Tibial nerve (tissue), 4 donors: ENCODE data around the gene NOTCH1. TPM values are rescaled to one million over a fixed set of nuclear protein-coding genes. Genes with fewer than 3 reads are reported as not detected.

Experiments used
- DNase-seq, 2 donors: peaks; one replicate each; pipeline ENCODE4 v3.0.0-alpha.2; 2019; ENCODE audit warnings: low spot score in 2 of 2
- H3K27ac ChIP-seq, 4 donors: fragments of 200-600 bp; sonication (generic) in 3 of 4; one replicate each; pipeline ENCODE4 v1.5.1; 2017 to 2019; ENCODE audit warnings: mild to moderate bottlenecking in 1 of 4
- H3K27me3 ChIP-seq, 2 donors: fragments of 200-600 bp; sonication (generic) in 1 of 2; one replicate each; pipeline versions ENCODE4 v1.5.1 to v1.6.0; 2017 to 2019
- H3K36me3 ChIP-seq, 3 donors: fragments of 200-600 bp; sonication (generic); one replicate each; pipeline ENCODE4 v1.5.1; 2018 to 2019
- H3K4me1 ChIP-seq, 4 donors: fragments of 200-600 bp; sonication (generic) in 3 of 4; one replicate each; pipeline ENCODE4 v1.5.1; 2017 to 2019
- H3K4me3 ChIP-seq, 4 donors: fragments of 200-600 bp; sonication (generic) in 3 of 4; one replicate each; pipeline ENCODE4 v1.5.1; 2017 to 2019; ENCODE audit warnings: mild to moderate bottlenecking in 1 of 4, moderate library complexity in 1 of 4
- H3K9me3 ChIP-seq, 4 donors: fragments of 200-600 bp; sonication (generic) in 3 of 4; one replicate each; pipeline ENCODE4 v1.5.1; 2017 to 2019
- CTCF ChIP-seq, 5 experiments: fragments of 200-600 bp in 3 of 5; fragments of 450-650 bp in 2 of 5; sonication (generic) in 3 of 5; IDR thresholded peaks; one replicate each; pipeline ENCODE4 v1.5.1; 2016 to 2019; ENCODE audit warnings: antibody characterized with exemption in 5 of 5, mild to moderate bottlenecking in 3 of 5, moderate library complexity in 2 of 5
- EP300 ChIP-seq, 2 donors: sonication (generic); formaldehyde crosslinking; IDR thresholded peaks; one replicate each; pipeline ENCODE4 v1.6.1; 2017; ENCODE audit warnings: antibody characterized with exemption in 2 of 2, mild to moderate bottlenecking in 1 of 2
- POLR2A ChIP-seq, 2 donors: fragments of 450-650 bp; IDR thresholded peaks; one replicate each; pipeline ENCODE4 v1.6.1; 2017; ENCODE audit warnings: antibody characterized with exemption in 2 of 2, mild to moderate bottlenecking in 2 of 2, moderate library complexity in 2 of 2
- WGBS, 2 donors: methylation state at CpG; one replicate each; pipeline ENCODE4 v1.1.5; 2018; 5-methylcytosine and 5-hydroxymethylcytosine counted together
- total RNA-seq, 4 donors: library from RNA; depleted of rRNA; stranded (reverse); fragments of >200 nt; gene quantifications; one replicate each; pipeline ENCODE4 v1.1.0, GENCODE V29; 2016

Gene NOTCH1
- total RNA-seq, 4 donors from 2014 or later = 29.3 to 65.4 (median 41.5) TPM

DNA sequence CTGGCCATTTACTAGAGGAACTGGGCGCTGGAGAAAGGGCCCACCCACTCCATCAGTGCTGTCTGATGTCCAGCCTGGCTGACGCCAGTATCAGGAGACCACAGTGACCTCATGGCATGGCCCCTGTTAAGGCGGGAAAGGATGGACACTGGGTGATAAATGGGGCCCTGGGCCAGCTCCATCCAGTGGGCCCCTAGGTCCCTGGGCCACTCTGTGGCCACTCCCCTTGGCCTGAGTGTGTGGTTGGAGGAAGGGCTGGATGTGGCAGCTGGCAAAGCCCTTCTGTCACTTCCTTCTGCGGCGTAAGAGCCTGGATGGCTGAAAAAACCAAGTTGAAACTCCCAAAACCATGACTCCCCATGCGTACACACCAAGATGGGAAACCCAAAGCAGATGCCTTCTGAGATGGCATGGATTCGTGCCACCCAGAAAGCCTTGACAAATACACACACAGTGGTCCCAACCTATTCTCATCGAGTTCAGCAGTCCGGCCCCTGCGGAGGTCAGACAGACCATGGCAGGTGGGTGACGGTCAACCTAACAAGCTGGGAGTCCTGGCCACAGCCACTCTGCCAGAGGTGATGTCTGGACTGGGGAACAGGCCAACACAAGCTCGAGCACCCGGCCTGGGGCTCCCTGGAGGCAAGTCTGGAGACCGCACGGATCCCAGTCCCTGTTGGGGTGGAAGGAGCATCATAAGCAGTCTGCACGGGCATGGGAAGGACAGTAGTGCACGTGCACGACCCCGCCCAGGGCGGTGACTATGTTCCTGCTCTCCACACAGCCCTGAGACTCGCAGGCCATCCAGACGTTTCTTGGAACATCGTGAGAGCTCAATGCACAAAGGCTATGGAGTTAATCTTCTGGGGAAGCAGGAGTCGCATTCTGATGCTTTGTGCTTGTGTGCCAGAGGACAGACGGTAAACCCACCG, 45.2 kb upstream of the NOTCH1 start:
- H3K9me3 ChIP-seq = no peaks in the 10 kb centered on the region
- no peaks in the 10 kb centered on the region for H3K36me3 ChIP-seq
- peaks cover 0 to 81% (median 44%) of the 10 kb centered on the region in 4 donors for H3K4me1 ChIP-seq
- WGBS, 2 donors = 65 to 72% methylated on average over 23 to 26 of the region's 26 CpGs
- H3K27me3 ChIP-seq = no peaks in the 10 kb centered on the region
- TF ChIP-seq EP300 (IDR thresholded peaks at IDR 0.05) (no peak), POLR2A (IDR thresholded peaks at IDR 0.05) (no peak), CTCF (IDR thresholded peaks at IDR 0.05) (no peak)
- no peak overlapping the region for H3K4me3 ChIP-seq
- peak overlapping the region; percentile 13 to 83 (median 36) for H3K27ac ChIP-seq
- no peak for DNase-seq

DNA sequence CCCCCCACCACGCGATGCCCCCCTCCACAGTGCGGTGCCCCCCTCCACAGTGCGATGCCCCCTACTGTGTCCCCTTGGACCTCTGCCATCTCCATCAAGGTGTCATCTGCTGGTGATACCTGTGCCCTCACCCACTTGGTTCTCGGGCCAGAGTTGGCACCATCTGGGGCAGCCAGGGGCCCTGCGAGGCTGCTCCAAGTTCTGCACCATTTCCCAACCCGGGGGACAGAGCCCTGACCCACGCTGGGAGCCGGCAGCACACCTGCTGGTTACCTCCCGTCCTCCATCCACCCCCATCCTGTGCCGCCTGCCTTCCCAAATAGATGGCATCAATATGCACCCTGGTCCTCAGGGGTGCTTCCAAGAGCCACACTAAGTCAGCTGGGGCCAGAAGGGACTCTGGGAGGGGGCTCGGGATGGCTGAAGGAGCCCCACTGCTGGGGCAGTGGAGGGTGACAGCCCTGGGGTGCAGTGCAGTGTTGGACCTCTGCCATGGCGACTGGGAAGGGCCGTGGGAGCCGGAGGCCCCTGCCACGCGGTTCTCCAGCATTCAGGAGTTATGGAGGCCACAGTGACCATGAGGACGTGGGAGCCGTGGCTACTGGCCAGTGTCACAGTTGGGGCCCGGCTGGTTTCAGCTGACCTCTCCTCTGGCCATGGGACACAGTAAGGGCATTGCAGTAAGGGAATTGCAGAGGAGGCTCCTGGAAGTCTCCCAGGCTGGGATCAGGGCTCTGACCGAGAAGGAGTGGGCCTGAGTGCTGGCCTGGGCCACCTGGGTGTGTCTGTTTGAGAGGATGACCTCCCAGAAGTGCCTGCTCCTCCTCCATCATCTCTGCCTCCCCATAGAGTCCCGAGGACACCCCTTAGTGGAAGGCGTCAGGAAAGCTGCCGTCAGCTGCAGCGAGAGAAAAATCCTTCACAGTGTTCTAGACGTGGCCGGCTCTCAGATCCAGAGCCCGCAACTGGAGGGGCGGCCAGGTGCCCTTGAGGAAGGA, 44.2 kb upstream of the NOTCH1 start:
- no peaks in the 10 kb centered on the region for H3K27me3 ChIP-seq

GRCh38 chr9:136588663-136589464, 43.0 kb upstream of the NOTCH1 start:
- peaks cover 0 to 93% (median 49%) of the 10 kb centered on the region in 4 donors for H3K4me1 ChIP-seq
- H3K27ac ChIP-seq = peak overlapping the region in 3 of 4 donors; percentile 29 to 78 (median 62)
- H3K36me3 ChIP-seq = no peaks in the 10 kb centered on the region
- no peak overlapping the region for H3K4me3 ChIP-seq
- no peaks in the 10 kb centered on the region for H3K27me3 ChIP-seq
- WGBS, 2 donors = 47 to 51% methylated on average over 18 to 21 of the region's 21 CpGs
- H3K9me3 ChIP-seq = no peaks in the 10 kb centered on the region
- DNase-seq = no peak
- TF ChIP-seq CTCF (IDR thresholded peaks at IDR 0.05) (no peak), EP300 (IDR thresholded peaks at IDR 0.05) (no peak), POLR2A (IDR thresholded peaks at IDR 0.05) (no peak)

More for the DNA sequence above, 44.2 kb upstream of the NOTCH1 start:
- no peaks in the 10 kb centered on the region for H3K9me3 ChIP-seq
- peak overlapping the region; percentile 34 to 83 (median 41) for H3K27ac ChIP-seq
- DNase-seq = no peak
- H3K4me1 ChIP-seq = peaks cover 0 to 82% (median 44%) of the 10 kb centered on the region in 4 donors
- TF ChIP-seq CTCF (IDR thresholded peaks at IDR 0.05) (no peak), EP300 (IDR thresholded peaks at IDR 0.05) (peak in 1 of 2 donors; percentile 36)
- 49 to 65% methylated on average over 17 to 23 of the region's 29 CpGs for WGBS, 2 donors
- H3K36me3 ChIP-seq = no peaks in the 10 kb centered on the region
- no peak overlapping the region for H3K4me3 ChIP-seq

DNA sequence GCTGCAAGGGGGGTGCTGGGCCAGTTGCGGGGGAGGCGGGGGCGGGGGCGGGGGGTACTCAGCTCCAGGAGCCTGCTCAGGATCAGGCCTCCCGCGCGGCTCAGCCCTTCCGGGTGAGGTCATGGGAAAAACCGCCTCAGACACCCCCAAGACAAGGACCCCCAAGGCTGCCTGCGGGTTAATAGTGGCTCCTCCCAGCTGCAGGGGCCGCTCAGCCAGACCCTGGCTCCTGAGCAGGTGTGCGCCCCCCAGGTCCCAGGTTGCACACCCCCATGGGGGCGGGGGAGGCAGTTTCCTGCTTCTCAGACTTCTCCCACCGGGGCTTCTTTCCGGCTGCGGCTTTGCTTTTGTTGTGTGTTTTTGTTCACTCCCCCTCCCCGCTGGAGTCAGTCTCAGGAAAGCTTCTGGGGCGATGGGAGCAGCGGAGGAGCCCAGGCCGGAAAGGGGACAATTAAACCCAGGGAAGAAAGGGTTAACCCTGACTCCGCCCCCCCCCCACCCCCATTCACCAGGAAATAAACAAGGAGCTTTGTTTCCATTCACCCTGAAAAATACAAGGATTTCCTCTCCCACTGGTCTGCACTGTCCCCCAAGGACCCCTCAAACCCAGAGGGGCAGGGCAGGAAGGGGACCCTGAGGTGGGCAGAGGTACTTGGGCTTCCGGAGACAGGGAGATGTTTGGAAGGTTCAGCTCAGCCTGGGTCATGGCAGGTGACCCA, 42.3 kb upstream of the NOTCH1 start:
- Histone ChIP-seq H3K9me3 (no peaks in the 10 kb centered on the region), H3K27me3 (no peaks in the 10 kb centered on the region), H3K4me1 (peaks cover 0 to 100% (median 49%) of the 10 kb centered on the region in 4 donors), H3K36me3 (no peaks in the 10 kb centered on the region), H3K27ac (peak overlapping the region in 3 of 4 donors; percentile 29 to 78 (median 62)), H3K4me3 (peak overlapping the region in 1 of 4 donors; percentile 12)
- no peak for DNase-seq
- 7 to 9% methylated on average over 14 to 15 of the region's 22 CpGs for WGBS, 2 donors
- TF ChIP-seq EP300 (IDR thresholded peaks at IDR 0.05) (no peak), POLR2A (IDR thresholded peaks at IDR 0.05) (no peak)
